ENCODE data around the gene ZNF417.
"Not testable (repeated sequence)": the region's sequence is repeated elsewhere in the genome, so short reads cannot be mapped to it uniquely, and the experiment has no call there.

ZNF417 gene

DNA sequence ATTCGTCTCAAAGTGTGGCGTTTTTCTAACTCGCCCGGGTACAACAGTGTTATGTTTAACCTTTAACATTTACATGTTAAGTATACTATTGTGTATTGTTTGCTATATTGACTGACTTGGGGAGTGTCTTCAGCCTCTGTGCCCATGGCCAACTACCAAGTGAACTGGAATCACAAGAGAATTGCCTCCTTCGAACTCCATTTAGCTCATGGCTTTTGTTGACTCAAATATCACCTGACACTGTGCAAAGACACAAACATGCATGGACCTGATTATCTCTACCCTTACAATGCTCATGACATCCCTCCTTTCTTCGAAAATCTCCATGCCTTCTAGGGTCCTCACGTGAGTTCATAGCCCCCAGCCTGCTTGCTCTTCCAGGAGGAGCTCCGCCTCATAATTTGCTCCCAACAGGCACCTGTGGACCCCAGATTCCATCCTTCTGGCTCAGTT, 28.3 kb downstream of the ZNF417 start:
- in situ Hi-C loops (cut with MboI; ENCODE audit: low sequenced_read_pairs), result no loop called here

DNA sequence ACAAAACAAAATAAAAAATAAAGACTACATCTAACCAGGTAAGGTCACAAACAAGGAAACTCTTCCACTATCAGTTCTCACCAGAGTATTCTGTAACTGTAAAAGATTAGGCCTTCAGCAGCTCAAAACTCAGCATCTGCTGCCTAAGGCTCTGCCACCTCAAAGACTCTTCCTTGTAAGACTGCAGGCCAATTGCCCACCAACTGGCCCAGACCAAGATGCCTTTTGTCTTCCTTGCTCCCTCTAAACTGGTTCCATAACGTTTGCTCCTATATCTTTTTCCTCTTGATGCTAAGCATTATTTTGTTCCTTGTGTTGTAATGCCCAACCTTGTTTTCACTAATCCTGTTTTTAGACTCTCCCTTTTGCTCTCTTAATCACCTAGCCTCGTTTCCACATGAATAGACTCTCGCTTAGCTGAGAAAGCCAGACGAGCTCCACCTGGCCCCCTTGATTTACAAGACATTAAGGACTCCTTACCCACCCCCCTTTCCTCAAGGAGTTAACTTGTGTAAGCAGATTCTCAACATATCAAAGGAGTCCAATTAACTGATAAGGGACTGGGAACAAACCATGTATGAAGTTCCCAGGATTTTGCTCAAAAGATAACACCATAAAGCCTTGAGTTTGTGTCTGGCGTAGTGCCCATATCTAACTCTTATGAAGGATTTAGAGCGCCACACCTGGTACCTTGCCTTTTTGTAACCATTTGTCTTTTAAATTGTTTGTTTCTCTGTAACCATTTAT, 29.0 kb downstream of the ZNF417 start:
- in situ Hi-C loops (cut with MboI; ENCODE audit: low sequenced_read_pairs), result no loop called here

DNA sequence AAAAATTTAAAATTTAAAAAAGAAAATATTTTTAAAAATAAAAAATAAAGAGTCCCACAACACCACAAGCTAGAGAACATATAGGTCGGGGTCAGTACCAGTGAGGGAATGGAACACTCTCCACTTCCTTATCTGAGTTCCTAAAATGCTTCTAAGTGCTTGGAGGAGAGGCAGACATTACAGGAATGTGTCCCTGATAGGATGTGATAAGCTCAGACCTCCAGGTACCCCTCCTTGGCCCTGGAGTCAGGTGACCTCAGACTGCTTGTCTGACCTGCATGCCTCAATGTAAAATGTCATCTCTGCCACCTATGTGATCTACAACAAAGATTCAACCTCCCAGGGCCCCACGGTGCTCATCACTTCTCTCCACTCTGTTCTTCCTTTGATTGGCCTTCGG, 30.3 kb downstream of the ZNF417 start:
- in situ Hi-C loops (cut with MboI; ENCODE audit: low sequenced_read_pairs), result no loop called here

DNA sequence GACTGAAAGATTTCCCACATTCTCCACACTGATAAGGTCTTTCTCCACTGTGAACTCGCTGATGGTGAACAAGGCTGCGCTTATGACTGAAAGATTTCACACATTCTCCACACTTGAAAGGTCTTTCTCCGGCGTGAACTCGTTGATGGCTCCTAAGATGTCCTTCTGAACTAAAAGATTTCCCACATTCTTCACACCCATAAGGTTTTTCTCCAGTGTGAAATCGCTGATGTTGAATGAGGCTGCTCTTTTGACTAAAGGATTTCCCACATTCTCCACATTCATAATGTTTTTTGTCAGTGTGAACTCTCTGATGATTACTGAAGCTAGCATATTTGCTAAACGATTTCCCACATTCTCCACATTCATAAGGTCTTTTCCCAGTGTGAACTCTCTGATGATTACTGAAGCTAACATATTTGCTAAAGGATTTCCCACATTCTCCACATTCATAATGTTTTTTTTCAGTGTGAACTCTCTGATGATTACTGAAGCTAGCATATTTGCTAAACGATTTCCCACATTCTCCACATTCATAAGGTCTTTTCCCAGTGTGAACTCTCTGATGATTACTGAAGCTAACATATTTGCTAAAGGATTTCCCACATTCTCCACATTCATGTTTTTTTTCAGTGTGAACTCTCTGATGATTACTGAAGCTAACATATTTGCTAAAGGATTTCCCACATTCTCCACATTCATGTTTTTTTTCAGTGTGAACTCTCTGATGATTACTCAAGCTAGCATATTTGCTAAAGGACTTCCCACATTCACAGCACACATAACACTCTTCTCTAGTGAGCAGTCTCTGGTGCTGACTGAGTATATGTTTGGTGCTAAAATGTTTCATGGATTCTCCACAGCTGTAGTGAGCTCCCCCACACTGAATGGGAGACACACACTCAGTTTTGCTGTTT, 42.3 kb downstream of the ZNF417 start:
- in situ Hi-C loops (cut with MboI; ENCODE audit: low sequenced_read_pairs), result not testable (repeated sequence)

DNA sequence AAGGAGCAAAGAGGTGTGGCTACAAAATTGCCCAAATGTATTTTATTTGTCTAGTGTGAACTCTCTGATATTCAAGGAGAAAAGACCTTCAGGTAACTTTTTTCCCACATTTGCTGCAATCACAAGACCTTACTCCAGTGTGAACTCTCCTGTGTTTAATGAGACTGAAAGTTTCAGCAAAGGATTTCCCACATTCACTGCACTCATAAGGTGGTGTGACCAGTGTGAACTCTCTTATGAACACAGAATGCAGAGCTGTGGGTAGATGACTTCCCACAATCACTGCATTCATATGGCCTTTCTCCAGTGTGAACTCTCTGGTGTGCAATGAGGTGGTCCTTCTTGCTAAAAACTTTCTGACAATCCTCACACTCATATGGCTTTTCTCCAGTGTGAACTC, 43.9 kb downstream of the ZNF417 start:
- in situ Hi-C loops (cut with MboI; ENCODE audit: low sequenced_read_pairs), result no loop called here

DNA sequence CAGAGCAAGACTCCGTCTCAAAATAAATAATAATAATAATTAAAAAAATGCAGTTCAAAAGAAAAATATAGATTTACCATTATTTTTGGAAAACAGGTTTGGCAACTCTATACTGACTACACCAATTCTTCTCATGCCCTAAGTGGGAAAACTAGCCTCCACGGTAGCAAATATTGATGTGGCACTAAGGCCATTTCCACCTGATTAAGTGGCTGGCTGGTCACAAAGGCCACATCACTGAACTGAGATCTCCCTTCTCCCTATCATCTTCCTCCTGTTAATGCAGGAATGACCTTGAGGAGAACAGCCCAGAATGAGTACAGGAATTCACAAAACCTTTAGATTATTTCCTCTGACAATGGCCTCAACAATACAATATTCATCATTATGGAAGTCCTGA, 46.2 kb downstream of the ZNF417 start:
- in situ Hi-C loops (cut with MboI; ENCODE audit: low sequenced_read_pairs), result no loop called here

DNA sequence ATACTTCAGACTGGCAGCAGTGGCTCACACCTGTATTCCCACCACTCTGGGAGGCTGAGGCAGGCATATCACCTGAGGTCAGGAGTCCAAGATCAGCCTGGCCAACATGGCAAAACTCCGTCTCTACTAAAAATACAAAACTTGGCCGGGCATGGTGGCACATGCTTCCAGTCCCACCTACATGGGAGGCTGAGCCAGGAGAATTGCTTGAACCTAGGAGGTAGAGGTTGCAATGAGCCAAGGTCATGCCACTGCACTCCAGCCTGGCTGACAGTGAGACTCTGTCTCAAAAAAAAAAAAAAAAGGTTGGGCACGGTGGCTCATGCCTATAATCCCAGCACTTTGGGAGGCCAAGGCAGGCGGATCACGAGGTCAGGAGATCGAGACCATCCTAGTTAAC, 46.7 kb downstream of the ZNF417 start:
- in situ Hi-C loops (cut with MboI; ENCODE audit: low sequenced_read_pairs), result not testable (repeated sequence)

DNA sequence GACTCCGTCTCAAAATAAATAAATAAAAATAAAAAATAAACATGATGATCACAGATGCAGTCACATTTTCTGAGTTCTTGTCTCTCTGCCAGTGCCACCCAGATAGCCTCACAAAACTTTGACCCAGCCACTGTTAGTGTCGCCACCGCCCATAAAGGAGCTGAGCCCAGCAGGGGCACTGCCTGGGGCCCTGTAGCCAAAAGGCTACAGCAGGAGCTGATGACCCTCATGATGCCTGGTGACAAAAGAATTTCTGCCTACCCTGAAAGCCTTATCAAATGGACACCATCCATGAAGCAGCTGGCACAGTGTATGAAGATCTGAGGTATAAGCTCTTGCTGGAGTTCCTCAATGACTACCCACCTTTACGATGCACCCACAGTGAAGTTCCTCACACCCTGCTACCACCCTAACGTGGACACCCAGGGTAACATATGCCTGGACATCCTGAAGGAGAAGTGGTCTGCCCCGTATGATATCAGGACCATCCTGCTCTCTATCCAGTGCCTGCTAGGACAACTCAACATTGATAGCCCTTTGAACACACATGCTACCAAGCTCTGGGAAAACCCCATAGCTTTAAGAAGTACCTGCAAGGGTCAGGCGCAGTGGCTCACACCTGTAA, 48.4 kb downstream of the ZNF417 start:
- in situ Hi-C loops (cut with MboI; ENCODE audit: low sequenced_read_pairs), result no loop called here
